ENCODE results near the gene PPP1R13L. TPM values are rescaled to one million over a fixed set of nuclear protein-coding genes. Genes with fewer than 3 reads are reported as not detected.

Gene PPP1R13L
- total and polyA plus RNA-seq, 8 donors: 22.8 to 54.4 (median 30.7) TPM

DNA sequence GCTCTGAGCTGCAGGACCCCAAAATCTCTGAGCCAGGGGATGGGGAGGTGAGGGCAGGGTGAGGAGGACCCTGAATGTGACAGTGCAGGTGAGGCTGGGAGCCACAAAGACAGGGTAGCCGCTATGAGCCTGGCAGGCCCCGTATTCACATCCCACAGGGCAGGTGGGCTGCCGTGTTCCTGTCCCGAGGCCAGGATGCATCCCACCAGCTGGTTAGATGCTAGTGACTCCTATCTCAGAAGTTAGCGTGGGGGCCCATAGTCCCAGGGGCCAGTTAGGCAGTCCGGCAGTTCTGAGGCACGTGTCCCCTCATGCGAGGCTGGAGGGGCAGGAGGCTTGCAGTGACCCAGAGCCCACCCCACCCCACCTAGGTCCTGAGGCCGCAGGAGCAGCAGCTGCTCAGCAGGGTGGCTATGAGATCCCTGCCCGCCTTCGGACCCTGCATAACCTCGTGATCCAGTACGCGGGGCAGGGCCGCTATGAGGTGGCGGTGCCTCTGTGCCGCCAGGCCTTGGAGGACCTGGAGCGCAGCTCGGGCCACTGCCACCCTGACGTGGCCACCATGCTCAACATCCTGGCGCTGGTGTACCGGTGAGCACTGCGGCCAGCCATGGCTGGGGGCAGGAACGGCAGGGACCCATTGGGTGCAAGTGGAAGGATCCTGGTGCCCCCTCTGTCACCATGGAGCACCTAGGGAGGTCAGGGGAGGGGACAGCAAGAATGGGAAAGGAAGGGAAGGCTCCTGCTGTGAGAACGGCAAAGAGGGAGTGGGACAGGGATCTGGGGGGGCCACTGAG is 57.1 kb downstream of the PPP1R13L start:
- TF ChIP-seq, protein P1, sequence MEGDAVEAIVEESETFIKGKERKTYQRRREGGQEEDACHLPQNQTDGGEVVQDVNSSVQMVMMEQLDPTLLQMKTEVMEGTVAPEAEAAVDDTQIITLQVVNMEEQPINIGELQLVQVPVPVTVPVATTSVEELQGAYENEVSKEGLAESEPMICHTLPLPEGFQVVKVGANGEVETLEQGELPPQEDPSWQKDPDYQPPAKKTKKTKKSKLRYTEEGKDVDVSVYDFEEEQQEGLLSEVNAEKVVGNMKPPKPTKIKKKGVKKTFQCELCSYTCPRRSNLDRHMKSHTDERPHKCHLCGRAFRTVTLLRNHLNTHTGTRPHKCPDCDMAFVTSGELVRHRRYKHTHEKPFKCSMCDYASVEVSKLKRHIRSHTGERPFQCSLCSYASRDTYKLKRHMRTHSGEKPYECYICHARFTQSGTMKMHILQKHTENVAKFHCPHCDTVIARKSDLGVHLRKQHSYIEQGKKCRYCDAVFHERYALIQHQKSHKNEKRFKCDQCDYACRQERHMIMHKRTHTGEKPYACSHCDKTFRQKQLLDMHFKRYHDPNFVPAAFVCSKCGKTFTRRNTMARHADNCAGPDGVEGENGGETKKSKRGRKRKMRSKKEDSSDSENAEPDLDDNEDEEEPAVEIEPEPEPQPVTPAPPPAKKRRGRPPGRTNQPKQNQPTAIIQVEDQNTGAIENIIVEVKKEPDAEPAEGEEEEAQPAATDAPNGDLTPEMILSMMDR (IDR thresholded peaks at IDR 0.05): no peak
- Histone ChIP-seq H3K27ac (no peak overlapping the region), H3K27me3 (no peaks in the 10 kb centered on the region), H3K9me3 (no peaks in the 10 kb centered on the region), H3K4me1 (no peaks in the 10 kb centered on the region), H3K36me3 (peaks cover 0 to 6% (median 0%) of the 10 kb centered on the region in 3 donors), H3K4me3 (no peak overlapping the region)
- ATAC-seq (no peak), DNase-seq (no peak), FAIRE-seq (no peak)
- WGBS, 2 donors: 60 to 65% methylated on average over 25 of the region's 25 CpGs
- intact Hi-C loops (cut with DNase I): no loop called here

DNA sequence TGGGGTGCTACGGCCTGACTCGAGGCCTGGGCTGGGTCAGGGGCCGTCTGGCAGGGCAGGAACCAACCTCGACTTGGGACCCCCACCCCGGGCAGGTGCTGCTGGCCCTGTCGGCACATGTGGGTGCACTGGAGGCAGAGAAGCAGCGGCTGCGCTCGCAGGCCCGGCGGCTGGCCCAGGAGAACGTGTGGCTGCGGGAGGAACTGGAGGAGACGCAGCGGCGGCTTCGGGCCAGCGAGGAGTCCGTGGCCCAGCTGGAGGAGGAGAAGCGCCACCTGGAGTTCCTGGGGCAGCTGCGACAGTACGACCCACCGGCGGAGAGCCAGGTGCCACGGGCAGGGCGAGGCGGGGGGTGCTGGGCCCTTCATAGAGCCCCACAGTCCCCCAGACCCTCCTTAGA is 58.4 kb downstream of the PPP1R13L start:
- Histone ChIP-seq H3K4me1 (no peaks in the 10 kb centered on the region), H3K9me3 (no peaks in the 10 kb centered on the region), H3K4me3 (no peak overlapping the region), H3K27ac (no peak overlapping the region), H3K36me3 (no peaks in the 10 kb centered on the region), H3K27me3 (no peaks in the 10 kb centered on the region)
- intact Hi-C loops (cut with DNase I): no loop called here
- peak in 1 of 4 donors; percentile 22 for ATAC-seq
- WGBS, 2 donors: 41 to 68% methylated on average over 14 to 27 of the region's 27 CpGs
- DNase-seq: no peak
- no peak for FAIRE-seq
- TF ChIP-seq, protein P1 (IDR thresholded peaks at IDR 0.05): no peak

DNA sequence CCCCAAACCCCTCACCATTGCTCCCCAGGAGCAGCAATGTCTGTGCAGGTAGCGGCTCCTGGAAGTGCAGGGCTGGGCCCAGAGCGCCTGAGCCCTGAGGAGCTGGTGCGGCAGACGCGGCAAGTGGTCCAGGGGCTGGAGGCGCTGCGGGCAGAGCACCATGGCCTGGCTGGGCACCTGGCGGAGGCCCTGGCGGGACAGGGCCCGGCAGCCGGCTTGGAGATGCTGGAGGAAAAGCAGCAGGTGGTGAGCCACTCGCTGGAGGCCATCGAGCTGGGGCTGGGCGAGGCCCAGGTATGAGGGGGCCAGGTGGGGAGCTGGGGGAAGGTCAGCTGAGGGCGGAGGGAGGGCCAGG is 59.4 kb downstream of the PPP1R13L start:
- H3K36me3 ChIP-seq: no peaks in the 10 kb centered on the region
- no peak for DNase-seq
- H3K27ac ChIP-seq: no peak overlapping the region
- FAIRE-seq: no peak
- no peaks in the 10 kb centered on the region for H3K9me3 ChIP-seq
- 80 to 87% methylated on average over 14 to 15 of the region's 15 CpGs for WGBS, 2 donors
- no peak overlapping the region for H3K4me3 ChIP-seq
- peaks cover 0 to under 1% (median 0%) of the 10 kb centered on the region in 3 donors for H3K4me1 ChIP-seq
- TF ChIP-seq, protein P1 (IDR thresholded peaks at IDR 0.05): no peak
- H3K27me3 ChIP-seq: no peaks in the 10 kb centered on the region
- ATAC-seq: no peak
- intact Hi-C loops (cut with DNase I): no loop called here

DNA sequence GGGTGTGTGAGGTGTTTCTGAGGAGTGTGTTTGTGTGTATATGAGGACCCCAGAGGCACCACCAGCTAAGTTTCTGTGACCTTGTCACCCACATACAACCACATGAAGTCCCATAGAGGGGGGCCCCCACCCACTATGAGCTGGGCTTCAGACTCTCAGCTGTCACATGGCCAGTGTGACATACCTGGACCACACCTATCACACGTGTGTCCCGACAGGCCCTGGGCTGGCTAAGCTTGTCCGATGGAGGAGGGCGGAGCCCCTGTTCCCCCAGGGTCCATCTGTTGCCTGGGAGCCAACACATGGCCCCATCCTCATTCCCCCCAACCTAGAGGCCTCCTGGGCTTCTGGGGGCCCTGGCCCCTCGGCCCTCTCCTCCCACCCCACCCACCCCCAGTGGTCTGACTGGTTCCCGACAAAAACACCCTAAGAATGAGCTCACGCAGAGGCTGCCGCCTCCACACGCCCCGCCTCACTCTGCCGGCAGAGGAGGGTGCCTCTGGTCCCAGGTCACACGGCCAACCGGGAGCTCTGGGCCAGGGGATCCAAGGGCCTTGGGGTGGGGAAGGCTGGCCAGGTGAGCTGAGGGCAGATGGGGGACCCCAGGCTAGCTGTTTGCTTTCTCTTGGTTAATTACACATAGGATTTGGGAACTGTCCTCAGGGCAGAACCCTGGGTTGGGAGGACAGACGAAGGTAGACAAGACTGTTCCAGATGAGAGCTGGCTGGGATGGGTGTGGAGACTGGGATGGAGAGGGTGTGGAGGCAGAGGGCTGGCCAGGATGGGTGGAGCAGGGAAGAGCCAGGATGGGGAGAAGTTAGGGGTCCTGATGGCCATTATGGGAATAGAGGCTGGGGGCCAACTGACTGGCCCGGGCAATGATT is 60.0 kb downstream of the PPP1R13L start:
- ATAC-seq (no peak), FAIRE-seq (no peak), DNase-seq (no peak)
- Histone ChIP-seq H3K36me3 (no peaks in the 10 kb centered on the region), H3K27me3 (no peaks in the 10 kb centered on the region), H3K27ac (no peak overlapping the region), H3K9me3 (no peaks in the 10 kb centered on the region), H3K4me1 (peaks cover 0 to 3% (median 0%) of the 10 kb centered on the region in 3 donors), H3K4me3 (no peak overlapping the region)
- TF ChIP-seq, protein P1 (IDR thresholded peaks at IDR 0.05): no peak
- intact Hi-C loops (cut with DNase I): no loop called here
- WGBS, 2 donors: 59 to 61% methylated on average over 14 to 15 of the region's 15 CpGs
